HS-5 (cell line): ENCODE data around the gene POFUT1.
"Not testable (repeated sequence)": the region's sequence is repeated elsewhere in the genome, so short reads cannot be mapped to it uniquely, and the experiment has no call there.

ENCODE experiments used
- DNase-seq: peaks from one replicate; pipeline ENCODE4 v3.0.0-alpha.2; 2012; ENCODE audit warnings: low read depth

Gene POFUT1

GRCh38 chr20:32207626-32208498, at the start of gene POFUT1, which contains the start of gene PLAGL2:
TSS of gene POFUT1 (plus strand) at chr20:32207880. CDS start at chr20:32207942, 62 bp downstream.
TSS of gene PLAGL2 (minus strand) at chr20:32207743. CDS start at chr20:32202178, 5,565 bp downstream.
- DNase-seq = peak; percentile 20

GRCh38 chr20:32158351-32158750, 49.3 kb upstream of the POFUT1 start:
- no peak for DNase-seq

DNA sequence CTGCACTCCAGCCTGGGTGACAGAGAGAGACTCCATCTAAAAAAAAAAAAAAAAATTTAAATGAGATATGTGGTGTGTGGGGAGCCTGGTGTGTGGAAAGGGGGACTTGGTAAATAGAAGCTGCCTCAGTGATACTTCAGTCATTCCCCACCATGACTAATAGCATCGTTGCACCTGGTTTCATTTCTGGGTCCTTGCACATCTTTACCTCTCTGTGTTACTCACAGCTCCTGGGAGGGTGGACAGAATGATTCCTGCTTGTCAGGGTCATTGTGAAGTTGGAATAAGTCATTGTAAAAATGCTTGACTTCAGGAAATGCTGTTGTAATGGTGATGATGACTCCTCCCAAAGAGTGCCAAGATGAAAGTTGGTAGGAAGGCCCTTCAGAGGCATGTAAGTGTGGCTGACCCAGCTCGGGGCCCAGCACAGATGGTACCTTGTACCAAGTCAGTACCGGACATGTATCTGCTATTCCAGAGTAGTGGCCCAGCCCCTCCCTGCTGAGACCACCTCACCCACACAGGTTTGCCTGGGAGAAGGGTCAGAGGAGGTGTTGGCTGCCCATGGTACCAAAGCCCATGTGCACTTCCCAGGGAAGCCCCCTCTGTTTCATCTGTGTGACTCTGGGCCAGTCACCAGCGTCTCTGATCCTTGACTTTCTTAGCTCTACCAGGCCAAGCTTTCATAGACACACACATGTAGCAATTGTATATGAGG, 48.6 kb upstream of the POFUT1 start:
- DNase-seq = no peak

DNA sequence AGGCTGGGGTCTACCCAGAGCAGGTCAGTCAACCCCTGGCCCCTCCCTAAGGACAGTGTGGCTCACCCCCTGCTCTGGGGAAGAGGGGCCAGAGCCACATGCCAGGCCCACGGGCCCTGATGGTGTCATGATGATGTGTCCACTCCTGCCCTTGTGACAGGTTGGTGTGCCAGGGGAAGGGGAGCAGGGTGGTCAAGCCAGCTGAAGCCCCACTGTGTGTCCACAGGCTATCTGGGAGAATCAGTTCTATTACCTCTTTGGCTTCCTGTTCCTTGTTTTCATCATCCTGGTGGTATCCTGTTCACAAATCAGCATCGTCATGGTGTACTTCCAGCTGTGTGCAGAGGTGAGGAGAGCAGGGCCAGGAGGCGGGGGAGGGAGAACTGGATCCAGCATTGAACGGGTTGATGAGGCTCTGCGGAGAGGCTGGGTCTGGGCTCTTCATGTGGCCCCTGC, 47.9 kb upstream of the POFUT1 start:
- DNase-seq = no peak

DNA sequence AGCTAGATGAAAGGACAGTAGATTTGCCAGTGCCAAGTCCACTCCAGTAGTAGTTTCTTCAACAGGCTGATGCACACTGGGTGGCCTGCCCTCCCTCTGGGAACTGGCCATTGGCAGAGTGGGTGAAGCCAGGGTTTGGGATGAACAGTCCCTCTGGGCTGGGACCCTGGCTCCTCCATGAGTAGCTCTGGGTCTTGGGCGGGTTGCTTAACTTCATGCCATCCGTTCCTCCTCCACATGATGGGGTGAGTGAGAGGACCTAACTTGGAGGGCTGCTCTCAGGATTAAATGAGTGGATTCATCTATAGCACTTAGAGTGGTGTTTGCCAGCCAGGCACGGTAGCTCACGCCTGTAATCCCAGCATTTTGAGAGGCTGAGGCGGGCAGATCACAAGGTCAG, 47.3 kb upstream of the POFUT1 start:
- DNase-seq = no peak

GRCh38 chr20:32162351-32162750, 45.3 kb upstream of the POFUT1 start:
- no peak for DNase-seq

GRCh38 chr20:32163951-32164350, 43.7 kb upstream of the POFUT1 start:
- DNase-seq = no peak

GRCh38 chr20:32164984-32165735, 42.5 kb upstream of the POFUT1 start:
- DNase-seq = no peak

- no peak for DNase-seq
Measured at GRCh38 chr20:32165836-32166545, 41.7 kb upstream of the POFUT1 start.

DNA sequence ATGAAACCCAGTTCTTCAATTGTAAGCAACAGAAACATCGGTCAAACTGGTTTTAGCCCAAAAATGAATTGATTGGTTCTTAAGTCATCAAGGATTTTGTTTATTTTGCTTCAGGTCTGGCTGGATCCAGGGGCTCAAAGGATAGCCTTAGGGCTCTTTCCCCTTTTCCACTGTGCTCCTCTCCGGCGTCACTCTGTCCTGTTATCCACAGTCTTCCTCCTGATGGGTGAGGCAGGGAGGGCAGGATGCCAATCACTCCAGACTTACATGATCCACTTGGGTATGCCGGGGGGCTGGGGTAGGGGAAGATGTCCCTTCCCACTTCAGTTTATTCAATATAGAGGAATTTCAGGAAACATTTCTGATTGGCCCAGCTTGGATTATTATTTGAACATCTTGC, 40.1 kb upstream of the POFUT1 start:
- DNase-seq = no peak

DNA sequence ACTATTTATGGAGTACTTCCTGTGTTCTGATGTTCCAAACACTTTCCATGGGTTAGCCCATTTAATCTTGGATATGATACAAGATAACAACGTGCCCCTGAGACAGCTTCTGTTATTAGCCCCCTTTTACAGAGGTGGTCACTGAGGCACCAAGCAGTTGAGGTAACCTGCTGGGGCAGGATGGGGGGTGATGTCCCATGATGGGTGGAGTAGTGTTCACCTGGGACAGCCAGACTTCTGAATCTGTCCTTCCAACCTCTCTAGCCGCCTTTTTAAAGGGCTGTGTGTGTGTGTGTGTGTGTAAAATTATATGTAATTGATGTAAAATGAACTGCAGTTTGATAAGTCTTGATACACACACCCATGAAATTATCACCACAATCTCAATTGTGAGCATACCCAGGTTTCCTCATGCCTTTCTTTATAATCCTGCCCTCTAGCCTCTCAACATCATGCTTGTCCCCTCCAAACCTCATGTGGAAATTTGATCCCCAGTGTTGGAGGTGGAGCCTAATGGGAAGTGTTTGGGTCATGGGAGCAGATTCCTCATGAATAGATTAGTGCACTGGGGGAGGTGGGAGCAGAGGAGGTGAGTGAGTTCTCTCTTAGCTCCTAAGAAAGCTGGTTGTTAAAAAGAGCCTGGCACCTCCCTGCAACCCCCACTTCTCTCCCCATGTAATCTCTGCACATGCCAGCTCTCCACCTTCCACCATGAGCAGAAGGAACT, 39.3 kb upstream of the POFUT1 start:
- no peak for DNase-seq

DNA sequence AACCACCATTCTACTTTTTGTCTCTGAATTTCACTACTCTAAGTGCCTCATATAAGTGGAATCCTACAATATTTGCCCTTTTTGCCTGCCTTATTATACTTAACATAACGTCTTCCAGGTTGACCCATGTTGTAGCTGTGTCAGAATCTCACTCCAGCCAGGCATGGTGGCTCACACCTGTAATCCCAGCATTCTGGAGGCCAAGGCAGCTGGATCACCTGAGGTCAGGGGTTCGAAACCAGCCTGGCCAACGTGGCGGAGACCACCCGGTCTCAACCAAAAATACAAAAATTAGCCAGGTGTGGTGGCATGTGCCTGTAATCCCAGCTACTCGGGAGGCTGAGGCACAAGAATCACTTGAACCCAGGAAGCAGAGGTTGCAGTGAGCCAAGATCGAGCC, 30.0 kb upstream of the POFUT1 start:
- not testable (repeated sequence) for DNase-seq

DNA sequence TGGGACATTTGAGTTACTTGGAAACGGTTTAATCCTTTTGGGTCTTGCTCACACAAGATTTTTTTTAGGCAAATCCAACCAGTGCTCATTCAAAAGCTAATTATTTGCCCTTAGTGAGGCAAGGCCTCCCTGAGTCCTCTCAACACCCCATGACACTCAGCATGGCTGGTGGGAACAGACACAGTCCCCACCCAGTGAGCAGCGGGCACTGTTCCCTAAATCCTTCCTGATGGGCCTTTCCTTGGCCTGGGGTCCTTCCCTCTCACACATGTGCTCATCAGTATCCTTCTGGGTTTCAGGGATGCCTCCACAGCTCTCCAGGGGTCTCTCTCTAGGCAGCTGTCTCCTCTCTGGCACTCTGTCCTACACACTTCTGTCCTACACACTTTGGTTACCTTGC, 28.2 kb upstream of the POFUT1 start:
- DNase-seq = no peak

- DNase-seq = no peak
Measured at GRCh38 chr20:32179934-32180333, 27.7 kb upstream of the POFUT1 start.

GRCh38 chr20:32181606-32182005, 26.1 kb upstream of the POFUT1 start:
- DNase-seq = no peak

DNA sequence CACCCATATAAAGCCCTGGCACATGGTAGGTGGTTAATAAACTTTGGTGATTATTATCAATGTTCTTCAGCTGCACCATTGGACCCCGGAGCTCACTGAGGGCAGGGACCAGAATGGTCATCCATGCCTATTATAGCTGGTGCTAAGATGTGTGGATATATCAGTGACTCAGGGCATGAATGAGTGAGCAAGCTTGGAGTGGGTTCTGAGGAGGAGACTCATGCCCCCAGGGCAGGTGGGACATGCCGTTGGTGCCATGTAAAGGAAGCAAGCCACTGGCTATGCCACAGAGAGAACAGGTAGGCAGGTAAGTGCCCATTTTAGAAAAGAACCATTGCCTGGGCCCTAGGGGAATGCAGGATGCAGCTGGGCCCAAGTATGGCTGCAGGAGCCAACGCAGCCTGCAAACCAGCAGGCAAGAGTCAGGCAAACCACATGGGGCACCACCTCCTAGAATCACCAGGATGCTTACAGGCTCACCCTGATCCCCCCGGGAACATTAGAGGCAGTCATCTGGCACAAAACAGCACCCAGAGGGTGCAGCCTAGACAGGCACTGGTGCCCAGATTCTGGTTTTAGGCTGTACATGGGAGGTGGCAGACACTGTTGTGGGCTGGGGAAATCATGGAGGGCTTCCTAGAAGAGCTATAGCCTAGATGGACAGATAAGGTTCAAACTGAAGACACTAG, 23.6 kb upstream of the POFUT1 start:
- no peak for DNase-seq

- DNase-seq = no peak
Measured at GRCh38 chr20:32184961-32185603, 22.6 kb upstream of the POFUT1 start.

GRCh38 chr20:32186506-32186905, 21.2 kb upstream of the POFUT1 start:
- no peak for DNase-seq

DNA sequence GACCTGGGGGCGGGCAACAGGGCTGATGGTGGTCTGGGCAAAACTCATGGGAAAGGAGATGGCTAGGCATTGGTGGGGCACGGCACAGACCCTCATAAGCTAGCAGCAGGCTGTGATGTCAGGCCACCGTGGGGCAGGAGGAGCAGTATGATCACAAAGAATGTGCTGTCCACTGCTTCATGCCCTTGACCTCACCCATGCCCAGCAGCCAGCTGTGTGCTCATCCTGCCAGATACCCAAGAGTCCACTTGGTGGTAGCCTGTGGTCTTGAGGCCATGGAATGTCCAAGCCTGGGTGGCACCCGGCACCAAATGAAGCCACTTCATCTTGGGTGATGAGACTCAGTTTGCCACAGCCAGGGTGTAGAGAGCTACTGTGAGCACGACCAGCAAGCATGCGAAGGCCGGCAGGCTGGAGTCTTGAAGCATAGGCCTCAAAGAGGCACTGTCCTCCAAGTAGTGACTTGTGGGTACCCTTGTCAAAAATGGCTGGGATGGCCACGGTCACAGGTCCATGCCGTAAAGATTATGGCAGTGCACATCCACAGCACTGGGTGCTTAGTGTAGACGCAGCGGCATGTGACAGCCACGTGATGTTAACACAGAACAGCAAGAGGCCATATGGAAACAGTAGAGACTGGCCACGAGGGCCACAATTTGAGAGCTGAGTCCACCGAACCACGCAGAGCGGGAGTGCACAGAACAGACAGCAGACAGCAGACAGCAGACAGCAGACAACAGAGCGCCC, 19.1 kb upstream of the POFUT1 start:
- DNase-seq = no peak
